K562 (cell line): ENCODE results near the gene GLP1R. TPM values are rescaled to one million over a fixed set of nuclear protein-coding genes. Genes with fewer than 3 reads are reported as not detected.

Source experiments
- ARID1B ChIP-seq: fragments of 450-650 bp; IDR thresholded peaks from 2 replicates; pipeline ENCODE4 v1.6.1; 2016; ENCODE audit warnings: antibody characterized with exemption, mild to moderate bottlenecking, inconsistent platforms
- BRF2 ChIP-seq: IDR thresholded peaks from 3 replicates; pipeline ENCODE4 v1.6.1; 2011; ENCODE audit warnings: borderline replicate concordance, mild to moderate bottlenecking; ENCODE audit not compliant: insufficient read length, insufficient read depth
- CREB3 ChIP-seq: fragments of 450-650 bp; conservative IDR thresholded peaks from 2 replicates; pipeline ENCODE4 v1.6.1; 2016; ENCODE audit warnings: missing genetic modification characterization, low read depth, mild to moderate bottlenecking, missing compliant biosample characterization, moderate library complexity
- E2F3 ChIP-seq: fragments of 250-450 bp; sonication (Bioruptor Pico); IDR thresholded peaks from 2 replicates; pipeline ENCODE4 v1.4.0; 2020; ENCODE audit warnings: mild to moderate bottlenecking
- FOXA3 ChIP-seq, 2 experiments: fragments of 450-650 bp in 1 of 2; sonication (generic) in 1 of 2; formaldehyde crosslinking; IDR thresholded peaks in 1 of 2; conservative IDR thresholded peaks in 1 of 2; 2 replicates each; pipeline versions ENCODE4 v1.4.0 to v1.8.0; 2020 to 2022; ENCODE audit warnings: mild to moderate bottlenecking in 2 of 2, missing genetic modification reagents in 1 of 2
- GTF2A2 ChIP-seq: IDR thresholded peaks from 2 replicates; pipeline ENCODE4 v1.6.1; 2016; ENCODE audit warnings: mild to moderate bottlenecking, missing genetic modification characterization, missing compliant biosample characterization
- MCM5 ChIP-seq: fragments of 450-650 bp; IDR thresholded peaks from 2 replicates; pipeline ENCODE4 v1.6.1; 2016; ENCODE audit warnings: low read depth
- MEIS2 ChIP-seq: fragments of 450-650 bp; IDR thresholded peaks from 2 replicates; pipeline ENCODE4 v1.6.1; 2014; ENCODE audit warnings: mild to moderate bottlenecking; ENCODE audit not compliant: partially characterized antibody
- NCOA2 ChIP-seq, 2 experiments: fragments of 450-650 bp; IDR thresholded peaks; 2 replicates each; pipeline ENCODE4 v1.6.1; 2018; ENCODE audit warnings: mild to moderate bottlenecking in 2 of 2, moderate library complexity in 1 of 2; ENCODE audit not compliant: partially characterized antibody in 2 of 2
- OTX1 ChIP-seq: fragments of 450-650 bp; formaldehyde crosslinking; IDR thresholded peaks from 2 replicates; pipeline ENCODE4 v1.4.0; 2022; ENCODE audit warnings: mild to moderate bottlenecking
- PHF20 ChIP-seq: fragments of 450-650 bp; IDR thresholded peaks from 2 replicates; pipeline ENCODE4 v1.6.1; 2018; ENCODE audit not compliant: partially characterized antibody
- POLR2A ChIP-seq: fragments of 450-650 bp; conservative IDR thresholded peaks from 2 replicates; pipeline ENCODE4 v1.6.1; 2016
- RBM39 ChIP-seq: fragments of 200-400 bp; formaldehyde crosslinking; optimal IDR thresholded peaks from 2 replicates; pipeline ENCODE3; 2018; ENCODE audit warnings: low read depth, low read length
- RREB1 ChIP-seq: fragments of 250-450 bp; sonication (Bioruptor Pico); IDR thresholded peaks from 2 replicates; pipeline ENCODE4 v1.4.0; 2020
- SUPT5H ChIP-seq: fragments of 450-650 bp; IDR thresholded peaks from 2 replicates; pipeline ENCODE4 v1.6.1; 2016
- ZBTB43 ChIP-seq: sonication (generic); formaldehyde crosslinking; IDR thresholded peaks from 2 replicates; pipeline ENCODE4 v1.8.0; 2023; ENCODE audit warnings: mild to moderate bottlenecking, missing genetic modification reagents
- ZFPM2 ChIP-seq: fragments of 250-450 bp; sonication (Bioruptor Pico); IDR thresholded peaks from 2 replicates; pipeline ENCODE4 v1.5.1; 2022; ENCODE audit warnings: mild to moderate bottlenecking
- ZNF354B ChIP-seq: fragments of 250-450 bp; sonication (Bioruptor Pico); IDR thresholded peaks from 2 replicates; pipeline ENCODE4 v1.4.0; 2020
- ZNF778 ChIP-seq: fragments of 450-650 bp; formaldehyde crosslinking; IDR thresholded peaks from 2 replicates; pipeline ENCODE4 v1.4.0; 2020; ENCODE audit warnings: mild to moderate bottlenecking, moderate library complexity
- polyA plus RNA-seq, 8 experiments: library from polyadenylated mRNA; depleted of rRNA in 4 of 8; stranded (reverse) in 5 of 8; unstranded in 3 of 8; fragments of >200 nt; fragmentation: Nextera tagmentation in 2 of 8; fragmentation: Illumina TruSeq in 1 of 8; extraction: Ambion mirVana in 2 of 8; extraction: Trizol in 1 of 8; gene quantifications; 2 replicates each; pipeline versions ENCODE4 v1.2.1 to v1.2.3, GENCODE V29; 2011 to 2014; ENCODE audit warnings: inconsistent platforms in 1 of 8, missing spikeins in 1 of 8
- total RNA-seq, 7 experiments: library from RNA; depleted of rRNA in 6 of 7; stranded (reverse); fragments of >200 nt in 6 of 7; fragmentation: Illumina TruSeq in 2 of 7; extraction: Trizol in 2 of 7; gene quantifications; 2 replicates each; pipeline versions ENCODE4 v1.2.1 to v1.2.3, GENCODE V29; 2011 to 2021; ENCODE audit warnings: low replicate concordance in 1 of 7

GLP1R gene
- total and polyA plus RNA-seq, 9 of the 15 experiments (the other 6 are each of a cell fraction or from before 2014, with no cell fraction given), result not detected

GRCh38 chr6:39114704-39115599, 66.4 kb downstream of the GLP1R start, which contains the start of gene SAYSD1 (continued):
- TF ChIP-seq RREB1 (CRISPR knock-in tag) (peak; percentile 55), MCM5 (no peak), MEIS2 (peak; percentile 100), SUPT5H (peak; percentile 94), OTX1 (CRISPR knock-in tag) (peak; percentile 40; the same call in 1 of the 2 replicates), FOXA3 (CRISPR knock-in tag; conservative IDR thresholded peaks at IDR 0.05 in 1 of 2, IDR thresholded peaks at IDR 0.05 in 1 of 2) (peak; percentile 16 to 49; a peak in 3 of 4 replicates), RBM39 (no peak), ZFPM2 (CRISPR knock-in tag) (0 out of 2 replicates have a peak, but pooled peaks have one; percentile 52), CREB3 (tag) (peak; percentile 60; the same call in 1 of the 2 replicates), BRF2 (no peak), ZBTB43 (CRISPR knock-in tag) (peak; percentile 64; the same call in 1 of the 2 replicates), PHF20 (peak; percentile 79), GTF2A2 (tag) (no peak), NCOA2 (IDR thresholded peaks at IDR 0.05; ENCODE audit: partially characterized antibody in 2 of 2) (no peak), POLR2A (peak; percentile 95), ZNF778 (CRISPR knock-in tag) (no peak), ZNF354B (CRISPR knock-in tag) (no peak), ARID1B (peak; percentile 61; the same call in 1 of the 2 replicates), E2F3 (CRISPR knock-in tag) (peak; percentile 54; the same call in 1 of the 2 replicates)
